Measurements from ENCODE around the gene DNAJC18.
"Not testable (repeated sequence)": the region's sequence is repeated elsewhere in the genome, so short reads cannot be mapped to it uniquely, and the experiment has no call there.

DNAJC18 gene

GRCh38 chr5:139388198-139388821 is 51.0 kb downstream of the DNAJC18 start:
- DNase-seq (ENCODE audit: low read depth in 2 of 2): no peak

DNA sequence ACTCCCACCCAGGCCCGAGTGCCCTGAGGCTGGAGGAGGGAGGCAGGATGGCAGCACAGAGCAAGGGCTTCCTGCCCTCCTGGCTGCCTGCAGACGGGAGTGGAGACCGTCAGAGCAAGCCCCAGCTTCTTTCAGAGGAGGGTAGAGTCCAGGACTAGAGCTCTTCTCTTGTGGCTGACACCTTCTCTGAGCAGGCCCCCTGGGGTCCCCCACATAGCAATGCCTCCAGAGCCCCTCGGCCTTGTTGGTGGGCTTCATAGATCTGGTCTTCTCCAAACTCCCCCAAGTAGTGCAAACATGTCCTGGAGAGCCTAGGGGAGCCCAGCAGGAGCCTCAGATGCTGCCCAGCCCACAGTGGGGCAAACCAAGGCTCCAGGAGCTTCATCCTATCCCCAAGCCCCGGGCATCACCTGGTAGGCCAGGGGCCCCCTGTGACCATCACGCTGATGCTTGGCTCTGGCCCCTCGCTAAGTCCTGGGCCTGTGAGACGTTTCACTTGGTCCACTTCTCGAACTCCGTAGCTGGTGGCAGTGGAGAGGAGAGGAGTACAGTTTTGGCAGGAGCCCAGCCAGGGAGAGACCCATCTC is 51.6 kb downstream of the DNAJC18 start:
- DNase-seq (ENCODE audit: low read depth in 2 of 2): no peak

- not testable (repeated sequence) for DNase-seq (ENCODE audit: low read depth in 2 of 2)
Measured at GRCh38 chr5:139386956-139387355, 52.4 kb downstream of the DNAJC18 start.

- no peak for DNase-seq (ENCODE audit: low read depth in 2 of 2)
Measured at GRCh38 chr5:139386050-139386438, 53.3 kb downstream of the DNAJC18 start.

DNA sequence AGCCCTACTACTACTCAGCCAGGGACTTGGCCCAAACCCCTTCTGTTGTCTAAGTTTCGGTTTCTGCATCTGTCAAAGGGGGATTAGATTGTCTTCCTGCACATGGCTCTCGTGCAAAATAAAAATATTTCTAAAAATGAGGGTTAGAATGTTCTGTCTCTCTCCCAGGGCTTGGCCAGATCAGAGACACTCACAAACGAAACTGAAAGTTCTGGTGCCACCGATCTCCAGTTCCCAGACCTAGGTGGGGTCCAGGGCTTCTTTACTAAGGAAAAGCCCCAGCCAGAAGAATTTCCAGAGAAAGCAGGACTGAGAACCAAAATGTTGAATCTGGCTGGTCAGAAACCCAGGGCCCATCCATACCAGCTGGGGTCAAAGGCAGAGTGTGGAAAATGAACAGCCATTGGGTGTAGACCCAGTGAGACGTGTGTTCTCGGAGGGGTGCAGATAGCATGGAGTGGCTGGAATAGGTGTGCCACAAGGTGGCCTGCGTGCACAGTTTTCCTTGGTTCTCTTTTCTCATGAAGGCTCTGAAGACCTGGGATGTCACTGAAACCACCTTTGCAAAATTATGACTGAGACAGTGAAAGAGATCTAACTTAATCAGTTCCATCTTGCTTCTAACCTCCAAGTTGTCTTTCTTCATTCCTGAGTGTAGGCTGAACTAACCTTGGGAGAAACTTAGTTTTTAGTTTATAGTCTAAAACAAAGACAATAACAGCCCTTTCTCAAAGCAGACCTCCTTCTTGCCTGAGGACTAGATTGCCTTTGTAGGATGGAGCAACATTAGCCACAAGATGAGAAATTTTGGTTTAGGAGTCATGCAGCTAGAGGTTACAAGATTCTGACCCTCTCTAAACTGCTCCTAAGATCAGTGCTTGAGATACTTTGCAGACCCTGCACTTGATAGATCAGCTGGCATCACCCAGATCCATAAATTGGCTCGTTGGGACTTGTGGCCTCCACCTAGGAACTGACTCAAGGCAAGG is 54.0 kb downstream of the DNAJC18 start:
- no peak for DNase-seq (ENCODE audit: low read depth in 2 of 2)

- no peak for DNase-seq (ENCODE audit: low read depth in 2 of 2)
Measured at GRCh38 chr5:139384591-139385051, 54.7 kb downstream of the DNAJC18 start.

DNA sequence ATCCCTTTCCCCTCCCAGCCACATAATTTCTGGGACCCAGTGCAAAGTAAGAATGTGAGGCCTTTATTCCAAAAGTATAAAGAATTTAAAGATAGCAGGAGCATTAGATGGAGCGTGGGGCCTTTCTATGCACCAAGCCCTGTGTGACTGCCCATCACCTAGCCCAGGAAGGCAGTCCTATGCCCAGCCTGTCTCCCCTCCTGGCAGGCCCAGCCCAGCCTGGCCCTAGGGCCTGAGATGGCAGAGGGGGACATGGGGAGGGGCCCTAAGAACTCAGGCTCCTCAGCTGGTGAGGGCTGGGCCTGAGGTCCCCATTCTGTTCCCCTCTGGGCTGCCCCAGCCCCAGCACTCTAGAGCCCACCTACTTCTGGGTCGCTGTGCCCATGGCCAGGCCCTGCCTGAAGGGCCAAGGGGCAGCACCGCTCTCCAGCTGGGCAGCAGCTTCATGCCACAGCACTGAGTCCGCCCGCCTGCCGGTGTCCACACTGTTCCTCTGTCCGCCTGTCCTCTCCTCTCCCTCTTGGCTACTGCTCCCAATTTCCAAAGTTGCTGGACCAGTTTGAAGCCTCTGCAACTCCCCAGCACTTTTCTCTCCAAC is 55.2 kb downstream of the DNAJC18 start:
- DNase-seq (ENCODE audit: low read depth in 2 of 2): no peak

- DNase-seq (ENCODE audit: low read depth in 2 of 2): no peak
Measured at GRCh38 chr5:139383275-139383992, 55.9 kb downstream of the DNAJC18 start, which contains the start of gene SLC23A1. Gene SLC23A1 (minus strand): TSS chr5:139383297. CDS start chr5:139383253, 44 bp downstream.

DNA sequence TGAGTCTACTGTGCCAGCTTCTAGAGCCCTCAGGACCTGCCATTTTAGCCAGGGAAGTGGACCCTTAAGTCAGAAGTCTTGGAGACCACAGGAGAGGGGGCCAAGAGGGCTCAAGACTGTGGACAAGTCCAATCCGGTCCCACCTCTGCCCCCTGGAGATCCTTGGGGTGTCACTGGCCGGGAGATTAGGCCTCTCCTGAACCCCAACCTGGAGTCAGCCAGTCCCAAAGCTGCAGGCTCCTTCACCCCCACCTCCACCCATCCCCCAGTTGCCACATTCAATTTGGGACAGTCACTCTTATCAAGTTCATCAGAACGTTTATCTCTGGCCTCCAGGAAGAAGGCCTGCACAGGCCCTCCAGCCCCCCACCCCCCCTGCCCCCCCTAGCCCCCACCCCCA is 56.5 kb downstream of the DNAJC18 start:
- DNase-seq (ENCODE audit: low read depth in 2 of 2): no peak

- DNase-seq (ENCODE audit: low read depth in 2 of 2): no peak
Measured at GRCh38 chr5:139381837-139382761, 57.2 kb downstream of the DNAJC18 start.

GRCh38 chr5:139379626-139380449 is 59.5 kb downstream of the DNAJC18 start:
- no peak for DNase-seq (ENCODE audit: low read depth in 2 of 2)

DNA sequence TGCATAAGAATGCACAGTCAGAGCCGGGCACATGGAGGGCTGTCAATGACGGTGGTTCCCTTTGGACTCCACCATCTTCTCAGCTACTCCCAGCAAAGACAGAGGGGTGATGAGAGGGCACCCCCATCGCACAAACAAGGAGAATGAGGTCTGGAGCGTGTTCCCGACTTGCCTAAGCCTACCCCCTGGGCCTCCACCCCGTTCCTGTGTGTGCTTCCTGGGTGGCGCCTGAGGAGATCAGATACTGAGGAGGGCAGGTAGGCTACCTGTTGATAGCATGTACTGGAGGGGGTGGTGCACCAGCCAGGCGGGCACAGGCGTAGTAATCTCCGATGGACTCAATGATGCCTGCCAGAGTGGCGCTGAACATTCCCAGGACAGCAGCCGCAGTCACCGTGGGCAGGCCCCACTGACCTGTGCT is 60.4 kb downstream of the DNAJC18 start:
- DNase-seq (ENCODE audit: low read depth in 2 of 2): no peak

- no peak for DNase-seq (ENCODE audit: low read depth in 2 of 2)
Measured at GRCh38 chr5:139378101-139378825, 61.1 kb downstream of the DNAJC18 start.

DNA sequence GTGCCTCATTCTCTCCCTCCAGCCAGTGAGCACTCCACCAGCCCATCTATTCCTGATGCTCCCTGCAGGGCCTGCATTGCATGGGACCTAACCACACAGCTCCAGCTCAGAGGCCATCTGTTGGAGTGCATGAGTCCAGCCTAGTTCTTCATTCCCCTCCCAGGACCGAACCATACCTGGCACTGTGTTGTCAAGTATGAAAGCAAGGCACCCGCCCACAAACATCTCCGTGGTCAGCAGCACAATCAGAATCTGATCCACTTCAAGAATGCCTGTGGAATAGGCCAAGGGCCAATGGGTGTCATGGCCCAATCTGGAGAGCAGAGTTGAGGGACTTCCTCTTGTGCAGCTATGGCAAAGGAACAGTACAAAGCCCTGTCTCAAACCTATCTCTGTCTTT is 62.1 kb downstream of the DNAJC18 start:
- no peak for DNase-seq (ENCODE audit: low read depth in 2 of 2)

- DNase-seq (ENCODE audit: low read depth in 2 of 2): no peak
Measured at GRCh38 chr5:139376364-139376763, 63.0 kb downstream of the DNAJC18 start.

DNA sequence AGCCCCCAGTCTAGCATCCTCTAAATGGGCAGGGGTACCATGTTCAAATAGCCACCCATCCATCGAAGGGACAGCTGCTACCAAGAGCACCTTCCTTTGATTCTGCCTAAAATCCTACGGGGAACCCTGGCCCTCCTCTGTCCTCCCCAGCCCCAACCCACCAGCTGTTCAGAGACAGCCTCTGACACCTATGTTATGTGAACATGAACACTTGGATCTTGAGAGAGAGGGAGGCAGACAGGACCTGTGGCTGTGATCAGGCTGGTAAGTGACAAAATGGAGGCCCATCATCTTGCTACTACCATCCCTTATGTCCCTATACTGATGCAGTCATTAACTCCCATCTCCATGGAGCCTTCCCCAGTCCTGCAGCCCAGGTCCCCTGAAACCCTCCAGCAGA is 64.4 kb downstream of the DNAJC18 start:
- DNase-seq (ENCODE audit: low read depth in 2 of 2): no peak

- no peak for DNase-seq (ENCODE audit: low read depth in 2 of 2)
Measured at GRCh38 chr5:139371482-139372435, 67.6 kb downstream of the DNAJC18 start.
